ENCODE measurements around the gene ZDHHC12.

ZDHHC12 gene

GRCh38 chr9:128723866-128724743 lies at the start of gene ZDHHC12:
Gene ZDHHC12 (minus strand): TSS chr9:128724127. CDS start chr9:128724093, 34 bp downstream.
- DNase-seq: peak; percentile 97

GRCh38 chr9:128773049-128773448 lies 49.1 kb upstream of the ZDHHC12 start:
- no peak for DNase-seq

- peak; percentile 58 for DNase-seq
Measured at GRCh38 chr9:128771745-128772519, 48.0 kb upstream of the ZDHHC12 start, which contains the start of gene ZER1. Gene ZER1 (minus strand): TSS chr9:128771927. CDS start chr9:128755565, 16,362 bp downstream.

- DNase-seq: no peak
Measured at GRCh38 chr9:128771094-128771721, 47.3 kb upstream of the ZDHHC12 start.

GRCh38 chr9:128770286-128771030 lies 46.5 kb upstream of the ZDHHC12 start:
- DNase-seq: no peak

GRCh38 chr9:128768606-128769005 lies 44.7 kb upstream of the ZDHHC12 start:
- DNase-seq: no peak

- no peak for DNase-seq
Measured at GRCh38 chr9:128765499-128765898, 41.6 kb upstream of the ZDHHC12 start.

GRCh38 chr9:128764361-128764760 lies 40.4 kb upstream of the ZDHHC12 start:
- no peak for DNase-seq

GRCh38 chr9:128762671-128763449 lies 38.9 kb upstream of the ZDHHC12 start:
- DNase-seq: no peak

- DNase-seq: no peak
Measured at GRCh38 chr9:128757602-128758001, 33.7 kb upstream of the ZDHHC12 start.

- no peak for DNase-seq
Measured at GRCh38 chr9:128753627-128754026, 29.7 kb upstream of the ZDHHC12 start.

GRCh38 chr9:128750926-128751595 lies 27.1 kb upstream of the ZDHHC12 start:
- no peak for DNase-seq

GRCh38 chr9:128747241-128747640 lies 23.3 kb upstream of the ZDHHC12 start:
- no peak for DNase-seq

GRCh38 chr9:128743421-128743820 lies 19.5 kb upstream of the ZDHHC12 start:
- DNase-seq: no peak

- DNase-seq: no peak
Measured at GRCh38 chr9:128742401-128742800, 18.5 kb upstream of the ZDHHC12 start.

GRCh38 chr9:128735373-128735772 lies 11.4 kb upstream of the ZDHHC12 start:
- DNase-seq: no peak

GRCh38 chr9:128733256-128733655 lies 9.3 kb upstream of the ZDHHC12 start:
- peak; percentile 85 for DNase-seq

- DNase-seq: no peak
Measured at GRCh38 chr9:128732576-128732975, 8.6 kb upstream of the ZDHHC12 start.

GRCh38 chr9:128731691-128732090 lies 7.8 kb upstream of the ZDHHC12 start:
- no peak for DNase-seq

GRCh38 chr9:128731093-128731492 lies 7.2 kb upstream of the ZDHHC12 start:
- DNase-seq: no peak

Measured in SHP77 treated with DMSO at 0.1 percent for 48 hours (cell line).